ENCODE results near the gene HEMGN.

HEMGN gene

DNA sequence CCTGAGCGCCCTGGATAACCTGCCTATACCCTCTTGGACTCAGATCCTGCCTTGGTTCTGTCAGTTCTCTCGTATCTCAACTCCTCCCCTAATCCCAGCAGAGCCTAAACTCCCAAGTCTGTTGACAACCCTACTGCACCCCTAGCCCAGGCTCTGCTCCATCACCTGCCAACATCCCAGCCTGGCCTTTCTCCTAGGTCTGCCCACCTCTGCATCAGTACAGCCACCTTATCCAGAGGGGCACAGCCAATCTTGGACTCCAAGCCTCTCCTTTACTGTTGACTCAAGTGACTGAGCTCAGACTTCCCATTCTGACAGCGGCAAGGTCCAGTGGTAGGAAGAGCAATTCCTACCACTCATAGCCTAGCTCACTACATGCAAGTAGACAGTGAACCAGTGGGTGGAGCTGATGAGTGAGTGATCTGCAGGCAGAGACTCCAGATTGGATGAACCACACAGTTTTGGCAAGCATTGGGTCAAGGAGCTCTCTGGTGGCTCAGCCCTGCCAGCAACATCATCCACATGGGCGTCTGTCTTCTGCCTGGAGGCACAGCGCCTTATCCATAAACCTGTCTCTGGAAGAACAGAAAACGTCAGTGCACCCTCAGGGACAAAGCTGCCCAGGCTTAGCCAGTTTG lies 42.2 kb downstream of the HEMGN start:
- no peak for DNase-seq (ENCODE audit: low spot score)

- DNase-seq (ENCODE audit: low spot score) = no peak
Observed at GRCh38 chr9:97895211-97895610, 42.8 kb downstream of the HEMGN start.

- DNase-seq (ENCODE audit: low spot score) = no peak
Observed at GRCh38 chr9:97892421-97892820, 45.6 kb downstream of the HEMGN start.

GRCh38 chr9:97891736-97892135 lies 46.2 kb downstream of the HEMGN start:
- DNase-seq (ENCODE audit: low spot score) = no peak

DNA sequence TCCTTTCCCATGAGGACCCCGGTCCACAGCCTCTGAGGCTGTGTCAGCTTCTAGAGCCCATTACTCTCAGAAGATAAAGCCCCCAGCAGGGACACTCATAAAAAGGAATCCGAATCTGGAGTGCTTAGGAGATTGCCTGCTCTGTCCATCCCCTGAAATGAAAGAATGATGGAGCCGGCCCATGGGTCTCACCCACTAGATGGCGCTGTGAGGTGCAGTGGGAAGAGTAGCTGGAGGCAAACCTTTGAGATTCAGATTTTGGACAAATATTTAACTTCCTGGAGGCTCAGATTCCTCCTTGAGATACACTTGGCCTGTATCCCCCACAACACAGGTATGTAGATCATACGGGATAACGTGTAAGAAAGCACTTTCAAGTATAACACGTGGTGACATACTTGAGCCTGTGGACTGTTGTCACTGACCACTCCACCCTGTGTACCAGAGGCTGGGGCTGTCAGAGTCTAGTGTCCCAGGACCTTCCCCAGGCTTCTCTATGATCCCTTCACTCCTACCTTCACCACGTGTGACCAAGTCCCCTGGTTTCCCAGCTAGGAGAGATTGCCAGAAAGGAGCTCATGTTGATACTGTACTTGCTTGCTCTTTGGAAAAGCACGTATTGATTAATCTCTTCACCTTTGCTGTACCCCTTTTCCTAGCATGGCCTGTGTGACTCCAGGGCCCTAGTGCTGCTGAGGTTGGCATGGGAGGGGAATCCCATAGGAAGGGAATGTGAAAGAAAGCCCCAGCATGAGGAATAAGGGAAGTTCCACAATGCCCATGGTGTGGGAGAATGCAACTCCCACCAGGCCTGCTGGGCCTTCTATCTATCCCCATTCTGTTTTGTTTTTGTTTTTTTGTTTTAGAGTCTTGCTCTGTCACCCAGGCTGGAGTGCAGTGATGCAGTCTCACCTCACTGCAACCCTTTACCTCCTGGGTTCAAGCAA lies 47.8 kb downstream of the HEMGN start:
- DNase-seq (ENCODE audit: low spot score) = no peak

- no peak for DNase-seq (ENCODE audit: low spot score)
Observed at GRCh38 chr9:97880336-97880735, 57.6 kb downstream of the HEMGN start.

All from cerebellar cortex (tissue), 1 donor.